CD14-positive monocyte (primary cell): Measurements from ENCODE around the gene SUSD4. TPM values are rescaled to one million over a fixed set of nuclear protein-coding genes. Genes with fewer than 3 reads are reported as not detected.

Experiments
- DNase-seq, 3 donors: peaks; one replicate each; pipeline ENCODE4 v3.0.0-alpha.2; 2011 to 2022
- H2AFZ ChIP-seq: 2 replicates; pipeline ENCODE4 v1.6.0; 2012; ENCODE audit warnings: mild to moderate bottlenecking, low read depth, low read length, inconsistent platforms; ENCODE audit not compliant: insufficient read depth, poor library complexity, severe bottlenecking
- H3K27ac ChIP-seq, 2 donors: 1 replicate in 1 of 2; 2 replicates in 1 of 2; pipeline ENCODE4 v1.5.1; 2012 to 2013; ENCODE audit warnings: low read length in 2 of 2, control low read depth in 1 of 2, inconsistent platforms in 1 of 2, low read depth in 1 of 2, mild to moderate bottlenecking in 1 of 2
- H3K27me3 ChIP-seq, 2 donors: one replicate each; pipeline versions ENCODE4 v1.6.0 to v1.6.1; 2011 to 2013; ENCODE audit warnings: low read length in 2 of 2; ENCODE audit not compliant: control insufficient read depth in 2 of 2, insufficient read depth in 2 of 2
- H3K36me3 ChIP-seq, 2 donors: replicated peaks in 1 of 2; 1 replicate in 1 of 2; 2 replicates in 1 of 2; pipeline versions ENCODE4 v1.5.1 to v1.6.1; 2012 to 2013; ENCODE audit warnings: low read length in 2 of 2, control low read depth in 1 of 2, inconsistent platforms in 1 of 2, mild to moderate bottlenecking in 1 of 2; ENCODE audit not compliant: insufficient read depth in 2 of 2, control insufficient read depth in 1 of 2
- H3K4me1 ChIP-seq, 2 donors: 1 replicate in 1 of 2; 2 replicates in 1 of 2; pipeline versions ENCODE4 v1.5.1 to v1.6.1; 2012 to 2013; ENCODE audit warnings: low read length in 2 of 2, control low read depth in 1 of 2, inconsistent platforms in 1 of 2, mild to moderate bottlenecking in 1 of 2, moderate library complexity in 1 of 2; ENCODE audit not compliant: insufficient read depth in 2 of 2, control insufficient read depth in 1 of 2
- H3K4me2 ChIP-seq: replicated peaks from 2 replicates; pipeline ENCODE3; 2012; ENCODE audit warnings: low read length, moderate library complexity, mild to moderate bottlenecking; ENCODE audit not compliant: poor library complexity, severe bottlenecking; ENCODE audit errors: extremely low read depth
- H3K4me3 ChIP-seq, 3 experiments: fragments of 200-600 bp in 1 of 3; sonication (generic) in 1 of 3; replicated peaks in 1 of 3; 1 replicate in 2 of 3; 2 replicates in 1 of 3; pipeline ENCODE4 v1.5.1; 2011 to 2013; ENCODE audit warnings: low read length in 3 of 3, mild to moderate bottlenecking in 3 of 3, control low read depth in 2 of 3, low read depth in 2 of 3, inconsistent platforms in 1 of 3, moderate library complexity in 1 of 3
- H3K79me2 ChIP-seq: 2 replicates; pipeline ENCODE4 v1.6.0; 2012; ENCODE audit warnings: mild to moderate bottlenecking, control low read depth, inconsistent platforms, low read length, moderate library complexity; ENCODE audit not compliant: insufficient read depth
- H3K9ac ChIP-seq: 2 replicates; pipeline ENCODE4 v1.6.0; 2017; ENCODE audit warnings: low read length, mild to moderate bottlenecking; ENCODE audit not compliant: insufficient read depth, poor library complexity, severe bottlenecking
- H3K9me3 ChIP-seq, 2 donors: replicated peaks in 1 of 2; 1 replicate in 1 of 2; 2 replicates in 1 of 2; pipeline versions ENCODE4 v1.5.1 to v1.6.1; 2012 to 2013; ENCODE audit warnings: low read length in 2 of 2, control low read depth in 1 of 2; ENCODE audit not compliant: control insufficient read depth in 1 of 2, insufficient read depth in 1 of 2
- H4K20me1 ChIP-seq: 2 replicates; pipeline ENCODE4 v1.6.0; 2012; ENCODE audit warnings: mild to moderate bottlenecking, low read length, control low read depth, moderate library complexity; ENCODE audit not compliant: insufficient read depth
- H3K27ac Mint-ChIP-seq, 7 donors: one replicate each; pipeline ENCODE4 v1.8.0; 2020; ENCODE audit warnings: mild to moderate bottlenecking in 7 of 7, mixed read lengths in 7 of 7, moderate library complexity in 6 of 7, inconsistent platforms in 2 of 7
- H3K27me3 Mint-ChIP-seq, 3 donors: one replicate each; pipeline ENCODE4 v1.8.0; 2021 to 2022; ENCODE audit warnings: low read depth in 3 of 3, mild to moderate bottlenecking in 3 of 3, mixed read lengths in 3 of 3, moderate library complexity in 3 of 3, inconsistent platforms in 1 of 3
- H3K36me3 Mint-ChIP-seq, 2 donors: one replicate each; pipeline ENCODE4 v1.8.0; 2020; ENCODE audit warnings: mixed read lengths in 2 of 2, inconsistent platforms in 1 of 2, mild to moderate bottlenecking in 1 of 2
- H3K4me1 Mint-ChIP-seq: one replicate; pipeline ENCODE4 v1.8.0; 2020; ENCODE audit warnings: mild to moderate bottlenecking, mixed read lengths
- H3K4me3 Mint-ChIP-seq, 2 donors: one replicate each; pipeline ENCODE4 v1.8.0; 2020; ENCODE audit warnings: mild to moderate bottlenecking in 2 of 2, mixed read lengths in 2 of 2, moderate library complexity in 1 of 2
- H3K9me3 Mint-ChIP-seq, 7 donors: one replicate each; pipeline ENCODE4 v1.8.0; 2020 to 2022; ENCODE audit warnings: mixed read lengths in 7 of 7, mild to moderate bottlenecking in 6 of 7, moderate library complexity in 6 of 7, inconsistent platforms in 2 of 7
- WGBS: methylation state at CpG from one replicate; pipeline ENCODE4 v1.1.5; 2013; ENCODE audit warnings: missing lambda C conversion rate; ENCODE audit not compliant: insufficient coverage; 5-methylcytosine and 5-hydroxymethylcytosine counted together
- intact Hi-C, 2 donors: fragments of 100-400 bp; cut with micrococcal nuclease; formaldehyde crosslinking; loops; one replicate each; pipeline versions ENCODE4 v1.15.0 to v1.15.1; 2023
- polyA plus RNA-seq, 3 donors: library from polyadenylated mRNA; depleted of rRNA in 1 of 3; unstranded in 2 of 3; stranded (reverse) in 1 of 3; fragments of 300-500 nt in 2 of 3; fragments of >200 nt in 1 of 3; fragmentation: Illumina TruSeq in 2 of 3; gene quantifications; 1 replicate in 2 of 3; 2 replicates in 1 of 3; pipeline ENCODE4 v1.2.3, GENCODE V29; 2012 to 2021
- TF ChIP-seq, protein P1 (sequence below): fragments of 200-600 bp; IDR thresholded peaks from one replicate; pipeline ENCODE4 v1.8.0; 2022; ENCODE audit warnings: antibody characterized with exemption, mild to moderate bottlenecking

SUSD4 gene
- polyA plus RNA-seq, 3 donors = 0.34 to 0.92 (median 0.50) TPM

DNA sequence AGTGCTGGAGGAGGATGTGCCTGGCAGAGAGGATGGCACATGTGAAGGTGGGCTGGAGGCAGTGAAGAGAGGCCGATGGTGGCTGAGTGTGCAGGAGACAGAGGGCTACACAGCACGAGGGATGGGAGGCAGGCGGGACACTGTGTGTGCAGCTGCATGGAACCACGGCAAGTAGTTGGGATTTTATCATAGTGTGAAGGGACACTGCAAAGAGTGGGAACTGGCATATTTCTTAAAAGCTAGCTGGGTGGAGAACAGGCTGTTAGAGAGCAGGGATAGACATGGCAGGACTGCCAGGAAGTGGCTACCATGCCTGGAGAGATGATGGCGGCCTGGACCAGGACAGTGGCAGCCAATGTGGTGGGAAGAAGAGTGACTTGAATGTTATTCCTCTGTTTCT, 118.6 kb downstream of the SUSD4 start:
- peaks cover 0 to 8% (median 4%) of the 10 kb centered on the region in 3 donors for H3K27me3 Mint-ChIP-seq

DNA sequence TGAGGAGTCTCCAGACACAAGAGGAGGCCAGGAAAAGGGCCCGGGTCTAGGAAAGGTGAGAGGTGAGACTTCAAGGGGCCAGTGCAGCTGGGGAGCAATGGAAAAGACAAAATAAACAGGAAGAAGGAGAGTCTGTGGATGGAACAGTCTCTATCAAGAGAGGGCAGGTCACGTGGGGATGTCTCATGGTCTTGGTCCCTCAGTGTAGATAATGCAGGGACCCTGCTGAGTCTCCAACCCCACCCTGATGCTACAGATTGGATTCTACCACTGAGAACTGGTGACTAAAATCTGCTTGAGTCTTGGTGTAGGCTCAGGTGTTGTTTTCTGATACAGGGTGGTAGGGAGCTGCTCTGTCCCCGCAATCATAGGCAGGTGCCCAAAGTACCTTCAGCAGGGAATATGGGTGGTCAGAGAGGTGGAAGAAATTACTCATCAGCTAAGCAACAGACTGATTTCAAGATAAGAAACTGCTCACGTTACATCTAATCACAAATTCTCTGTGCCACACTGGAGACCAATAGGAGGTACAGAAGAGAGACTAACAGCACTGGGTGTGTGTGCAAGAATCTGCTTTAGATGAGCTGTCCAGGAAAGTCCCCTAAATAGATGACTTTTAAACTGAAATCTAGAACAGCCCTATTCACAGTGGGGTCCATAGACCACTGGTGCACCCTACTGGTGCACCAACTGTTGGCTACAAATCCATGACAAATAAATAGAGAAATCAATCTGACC, 119.4 kb downstream of the SUSD4 start:
- intact Hi-C loops = loop anchor here in 1 of 2 donors (10.0 kb wide), 1 partner anchor 110 kb away; no protein-coding TSS in a partner anchor
- H3K27ac ChIP-seq = no peak overlapping the region
- H2AFZ ChIP-seq = no peak overlapping the region
- H3K4me1 ChIP-seq = peaks cover 4 to 6% of the 10 kb centered on the region in 2 donors
- peak; percentile 26 to 68 (median 29) for DNase-seq
- no peaks in the 10 kb centered on the region for H3K27me3 ChIP-seq
- Mint-ChIP-seq H3K4me1 (peaks cover 18% of the 10 kb centered on the region), H3K4me3 (no peak overlapping the region), H3K9me3 (peaks cover 0 to 2% (median 0%) of the 10 kb centered on the region in 7 donors), H3K36me3 (no peaks in the 10 kb centered on the region), H3K27ac (peak overlapping the region in 1 of 7 donors; percentile 34), H3K27me3 (peaks cover 0 to 8% (median 4%) of the 10 kb centered on the region in 3 donors)
- H3K9me3 ChIP-seq = no peaks in the 10 kb centered on the region
- H3K9ac ChIP-seq = no peak overlapping the region
- no peak overlapping the region for H3K4me2 ChIP-seq
- no peaks in the 10 kb centered on the region for H3K79me2 ChIP-seq
- 91% methylated on average over 3 of the region's 4 CpGs for WGBS
- H3K36me3 ChIP-seq = no peaks in the 10 kb centered on the region
- TF ChIP-seq, protein P1, sequence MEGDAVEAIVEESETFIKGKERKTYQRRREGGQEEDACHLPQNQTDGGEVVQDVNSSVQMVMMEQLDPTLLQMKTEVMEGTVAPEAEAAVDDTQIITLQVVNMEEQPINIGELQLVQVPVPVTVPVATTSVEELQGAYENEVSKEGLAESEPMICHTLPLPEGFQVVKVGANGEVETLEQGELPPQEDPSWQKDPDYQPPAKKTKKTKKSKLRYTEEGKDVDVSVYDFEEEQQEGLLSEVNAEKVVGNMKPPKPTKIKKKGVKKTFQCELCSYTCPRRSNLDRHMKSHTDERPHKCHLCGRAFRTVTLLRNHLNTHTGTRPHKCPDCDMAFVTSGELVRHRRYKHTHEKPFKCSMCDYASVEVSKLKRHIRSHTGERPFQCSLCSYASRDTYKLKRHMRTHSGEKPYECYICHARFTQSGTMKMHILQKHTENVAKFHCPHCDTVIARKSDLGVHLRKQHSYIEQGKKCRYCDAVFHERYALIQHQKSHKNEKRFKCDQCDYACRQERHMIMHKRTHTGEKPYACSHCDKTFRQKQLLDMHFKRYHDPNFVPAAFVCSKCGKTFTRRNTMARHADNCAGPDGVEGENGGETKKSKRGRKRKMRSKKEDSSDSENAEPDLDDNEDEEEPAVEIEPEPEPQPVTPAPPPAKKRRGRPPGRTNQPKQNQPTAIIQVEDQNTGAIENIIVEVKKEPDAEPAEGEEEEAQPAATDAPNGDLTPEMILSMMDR = peak; percentile 17
- H3K4me3 ChIP-seq = no peak overlapping the region
- no peaks in the 10 kb centered on the region for H4K20me1 ChIP-seq

More for the DNA sequence above, 118.6 kb downstream of the SUSD4 start:
- no peaks in the 10 kb centered on the region for H3K9me3 ChIP-seq
- TF ChIP-seq, protein P1 = no peak
- no peaks in the 10 kb centered on the region for H3K27me3 ChIP-seq
- H3K4me2 ChIP-seq = no peak overlapping the region
- no peaks in the 10 kb centered on the region for H4K20me1 ChIP-seq
- peaks cover 13 to 15% of the 10 kb centered on the region in 2 donors for H3K4me1 ChIP-seq
- intact Hi-C loops = loop anchor here in 1 of 2 donors (10.0 kb wide), 1 partner anchor 111 kb away; no protein-coding TSS in a partner anchor
- no peak overlapping the region for H3K27ac Mint-ChIP-seq
- no peaks in the 10 kb centered on the region for H3K36me3 ChIP-seq
- H3K9ac ChIP-seq = no peak overlapping the region
- H3K4me3 Mint-ChIP-seq = no peak overlapping the region
- no peak overlapping the region for H3K27ac ChIP-seq
- no peaks in the 10 kb centered on the region for H3K79me2 ChIP-seq
- no peaks in the 10 kb centered on the region for H3K36me3 Mint-ChIP-seq
- 98% methylated on average over 5 of the region's 5 CpGs for WGBS
- no peak overlapping the region for H2AFZ ChIP-seq
- no peak for DNase-seq
- no peak overlapping the region for H3K4me3 ChIP-seq
- H3K4me1 Mint-ChIP-seq = peaks cover 26% of the 10 kb centered on the region
- peaks cover 0 to 2% (median 0%) of the 10 kb centered on the region in 7 donors for H3K9me3 Mint-ChIP-seq
